HG03064 (cell line): ENCODE data around the gene ACTL8.

Experiments
- ATAC-seq: cut with Tn5 transposase; IDR thresholded peaks from one replicate; pipeline ENCODE4 v1.9.1; 2021; ENCODE audit warnings: low read depth; ENCODE audit not compliant: unreplicated experiment

The ACTL8 gene

DNA sequence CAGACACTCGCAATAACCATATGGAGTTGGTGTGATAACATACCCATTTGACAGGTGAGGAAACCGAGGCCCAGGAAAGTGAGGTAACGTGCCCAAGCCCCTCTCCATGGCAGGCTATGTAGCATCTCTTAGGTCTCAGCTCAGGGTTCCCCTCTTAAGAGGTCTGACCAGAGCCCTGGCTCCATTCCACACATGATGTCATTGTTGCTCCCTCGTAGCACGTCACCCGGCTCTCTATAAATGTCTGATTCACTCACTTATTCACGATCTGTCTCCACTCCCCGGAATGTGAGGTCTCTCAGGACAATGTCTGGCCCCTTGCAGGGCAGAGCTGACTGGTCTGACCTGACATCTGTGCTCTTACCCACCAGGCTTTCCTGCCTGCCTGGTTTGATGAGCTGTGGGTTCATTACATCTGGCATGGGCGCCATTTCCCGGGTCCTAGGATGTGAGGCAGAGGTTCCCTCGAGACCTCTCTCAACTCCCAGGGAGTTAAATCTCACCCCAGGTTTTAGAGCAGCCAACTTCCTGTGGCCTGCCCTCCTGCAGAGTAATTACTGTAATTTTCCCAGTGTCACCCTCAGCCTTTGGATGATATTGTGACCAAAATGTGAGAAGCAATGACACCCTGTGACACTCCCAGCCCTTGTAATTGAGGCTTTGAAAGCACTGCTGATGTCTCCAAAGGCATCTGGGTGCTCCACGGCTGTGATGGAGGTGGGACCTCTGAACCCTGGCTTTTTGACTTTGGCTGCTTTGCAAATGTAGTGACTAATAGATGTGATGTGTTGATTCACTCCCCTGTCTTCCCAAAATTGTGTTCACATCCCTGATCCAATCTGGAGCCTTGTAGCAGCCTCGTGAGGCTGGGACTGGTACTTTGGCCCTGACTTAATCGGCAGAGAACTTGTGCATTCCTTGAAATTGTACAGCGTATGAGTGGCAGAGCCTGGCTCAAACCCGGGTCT lies 10.6 kb downstream of the ACTL8 start:
- ATAC-seq = no peak

DNA sequence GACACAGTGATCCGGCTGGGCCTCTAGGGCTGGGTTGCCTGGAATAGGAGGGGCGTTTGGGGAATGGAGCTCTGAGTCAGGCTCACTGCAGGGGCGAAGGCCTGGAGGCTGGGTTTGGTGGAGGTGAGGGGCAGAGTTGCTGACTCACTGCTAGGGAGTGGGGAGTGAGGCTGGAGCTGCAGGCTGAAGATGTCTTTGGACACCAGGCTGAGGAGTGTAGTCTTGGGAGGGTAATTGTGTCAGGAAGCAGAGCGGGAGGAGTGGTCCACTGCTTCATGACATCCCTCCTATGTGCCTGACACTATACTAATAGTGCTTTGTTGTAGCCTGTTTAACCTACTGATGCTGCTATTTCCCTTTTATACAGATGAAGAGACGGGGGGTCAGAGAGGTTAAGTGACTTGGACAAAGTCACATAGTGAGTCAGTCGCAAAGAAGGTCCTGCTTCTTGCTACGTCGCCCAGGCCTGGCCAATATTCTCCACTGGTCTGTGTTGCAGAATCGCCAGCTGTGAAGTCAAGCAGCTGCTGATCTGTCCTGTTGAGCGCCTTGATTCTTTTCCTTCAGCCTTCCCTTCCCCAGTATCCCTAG lies 13.6 kb downstream of the ACTL8 start:
- no peak for ATAC-seq

DNA sequence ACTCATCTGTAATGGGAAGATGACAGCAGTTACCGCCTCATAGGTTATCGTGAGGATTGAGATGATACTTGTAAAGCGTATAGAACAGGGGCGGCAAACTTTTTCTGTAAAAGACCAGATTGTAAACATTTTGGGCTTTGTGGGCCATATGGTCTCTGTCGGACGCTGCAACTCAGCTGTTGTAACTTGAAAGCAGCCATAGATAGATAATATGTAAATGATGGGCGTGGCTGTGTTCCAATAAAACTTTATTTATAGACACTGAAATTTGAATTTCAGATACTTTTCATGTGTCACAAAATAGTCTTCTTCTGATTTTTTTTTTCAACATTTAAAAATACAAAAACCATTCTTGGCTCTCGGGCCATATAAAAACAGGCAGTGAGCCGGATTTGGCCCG lies 15.8 kb downstream of the ACTL8 start:
- no peak for ATAC-seq

DNA sequence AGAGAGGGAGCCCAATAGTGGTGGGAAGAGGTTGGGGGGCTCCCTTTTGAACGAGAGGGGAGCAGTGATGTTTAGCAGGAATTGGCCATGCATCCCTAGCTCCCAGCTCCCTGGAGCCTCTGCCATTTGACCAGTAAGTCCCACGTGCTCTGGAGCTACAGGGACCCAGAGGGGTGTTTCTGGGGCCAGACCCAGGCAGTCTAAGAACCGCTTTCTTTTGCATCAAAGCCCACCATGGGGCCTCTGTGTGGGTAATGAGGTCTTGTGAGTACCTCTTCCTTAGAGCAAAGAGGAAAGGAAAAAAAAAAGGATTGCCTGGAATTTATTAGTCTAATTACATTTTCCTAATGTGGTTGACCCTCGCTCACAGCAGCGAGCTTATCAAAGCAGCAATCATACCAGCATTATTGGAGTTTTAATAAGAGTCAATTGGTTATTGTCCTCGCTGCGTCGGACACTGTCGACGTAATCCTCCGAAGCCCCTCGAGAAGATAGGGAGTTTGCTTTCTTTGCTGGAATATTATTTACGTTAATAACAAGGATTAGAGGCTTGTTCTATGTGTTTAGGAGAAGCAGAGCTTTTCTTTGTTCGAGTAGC lies 17.6 kb downstream of the ACTL8 start:
- no peak for ATAC-seq

DNA sequence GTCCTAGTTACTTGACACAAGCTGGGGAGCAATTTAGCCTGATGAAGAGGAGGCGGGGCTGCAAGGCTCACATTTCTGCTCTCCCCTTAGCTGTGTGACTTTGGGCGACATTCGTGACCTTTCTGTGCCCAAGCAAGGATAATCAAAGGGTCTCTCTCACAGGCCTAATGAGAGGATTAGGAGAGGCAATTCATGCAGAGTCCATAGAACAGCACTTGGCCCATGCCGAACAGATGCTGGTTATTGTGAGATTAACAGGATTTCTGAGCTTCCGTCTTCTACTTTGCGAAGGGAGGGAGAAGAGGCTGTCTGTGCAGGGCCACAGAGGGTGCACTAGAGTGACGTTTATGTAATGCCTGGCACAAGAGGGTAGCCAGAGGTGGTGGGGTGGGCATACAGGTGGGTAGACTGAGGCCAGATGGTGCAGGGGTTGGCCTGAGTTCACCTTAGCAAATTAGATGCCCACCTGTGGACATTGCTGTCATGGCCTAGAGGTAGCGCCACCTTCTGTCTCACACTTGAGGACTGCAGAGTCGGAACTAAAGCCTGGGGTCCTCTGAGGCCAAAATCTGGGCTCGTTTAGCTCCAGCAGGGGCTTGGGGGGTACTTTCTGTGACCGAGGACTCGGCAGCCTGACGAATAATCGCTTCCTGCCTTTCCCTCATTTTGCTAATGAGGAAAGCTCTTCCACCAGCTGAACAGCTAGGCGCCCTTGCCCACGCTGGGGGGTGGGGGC lies 18.6 kb downstream of the ACTL8 start:
- no peak for ATAC-seq

DNA sequence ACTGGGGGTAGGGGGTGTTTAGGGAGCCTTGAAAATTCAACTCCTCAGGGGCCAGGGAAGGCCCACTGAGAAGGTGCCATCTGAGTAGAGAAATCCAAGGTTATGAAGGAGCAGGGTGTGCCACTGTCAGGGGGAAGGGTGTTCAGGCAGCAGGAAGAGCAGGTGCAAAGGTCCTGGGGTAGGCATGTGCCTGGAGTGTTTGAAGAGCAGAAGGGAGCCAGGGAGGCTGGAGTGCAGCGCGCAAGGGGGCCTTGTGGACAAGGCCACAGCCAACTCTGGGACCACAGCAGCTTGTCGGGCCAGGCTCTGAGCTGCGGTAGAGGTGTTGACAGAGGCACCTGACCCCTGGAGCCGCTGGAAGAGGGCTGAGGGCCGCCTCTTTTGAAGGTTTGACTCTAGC lies 19.3 kb downstream of the ACTL8 start:
- no peak for ATAC-seq

DNA sequence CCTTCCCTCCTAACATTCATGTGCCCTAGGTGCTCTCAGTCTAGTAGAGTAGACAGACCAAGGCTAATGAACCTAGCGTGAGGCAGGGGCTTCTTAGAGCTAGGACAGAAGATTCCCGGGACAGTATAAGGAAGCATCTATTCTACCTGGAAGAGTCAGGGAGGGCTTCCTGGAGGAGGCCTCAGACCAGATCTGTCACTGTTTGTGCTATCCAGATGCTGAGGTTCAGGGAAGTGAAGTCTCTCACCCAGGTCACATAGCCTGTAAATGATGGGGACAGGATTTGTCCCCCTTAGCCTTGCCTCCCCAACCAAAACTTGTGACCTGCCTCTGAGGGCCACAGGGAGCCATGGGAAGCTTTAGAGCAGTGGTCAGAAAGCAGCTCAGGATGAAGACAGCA lies 20.7 kb downstream of the ACTL8 start:
- ATAC-seq = no peak

DNA sequence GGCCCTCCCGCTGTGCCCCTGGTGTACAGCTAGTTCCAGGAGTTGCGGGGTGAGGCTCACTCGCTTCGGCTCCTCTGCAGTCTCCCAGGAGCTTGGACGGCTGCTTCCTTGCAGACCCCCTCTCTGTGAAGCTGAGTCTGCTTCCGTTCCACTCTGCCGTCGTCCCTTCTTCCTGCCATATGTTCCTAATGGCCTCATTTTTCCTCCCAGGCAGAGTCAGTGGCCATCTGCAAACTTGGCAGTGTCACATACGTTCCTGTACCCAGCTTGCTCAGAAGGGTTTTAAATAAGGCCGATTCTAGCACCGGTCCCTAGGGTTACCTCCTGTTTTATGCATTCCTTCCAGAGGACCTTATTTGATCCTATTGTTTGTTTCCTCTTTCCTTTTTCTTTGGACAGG lies 21.3 kb downstream of the ACTL8 start:
- ATAC-seq = no peak

DNA sequence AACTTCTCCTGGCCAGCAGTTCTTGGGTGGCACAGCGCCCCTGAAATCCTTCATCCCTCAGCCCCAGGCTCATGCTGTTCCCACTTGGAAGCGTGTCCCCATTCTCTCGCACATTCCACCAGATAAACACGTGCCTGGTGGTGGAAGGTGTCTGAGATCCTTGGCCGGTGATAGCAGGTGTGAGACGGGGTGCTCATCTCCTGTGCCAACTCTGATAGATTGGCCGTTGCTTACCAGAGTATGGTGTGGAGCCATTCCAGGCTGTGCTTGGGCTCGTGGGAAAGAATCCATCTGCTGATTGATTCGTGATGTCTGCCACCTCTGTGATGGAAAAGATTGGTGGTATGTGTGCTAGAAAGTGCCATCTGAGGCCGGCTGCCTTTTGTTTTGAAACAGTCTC lies 22.2 kb downstream of the ACTL8 start:
- ATAC-seq = no peak

DNA sequence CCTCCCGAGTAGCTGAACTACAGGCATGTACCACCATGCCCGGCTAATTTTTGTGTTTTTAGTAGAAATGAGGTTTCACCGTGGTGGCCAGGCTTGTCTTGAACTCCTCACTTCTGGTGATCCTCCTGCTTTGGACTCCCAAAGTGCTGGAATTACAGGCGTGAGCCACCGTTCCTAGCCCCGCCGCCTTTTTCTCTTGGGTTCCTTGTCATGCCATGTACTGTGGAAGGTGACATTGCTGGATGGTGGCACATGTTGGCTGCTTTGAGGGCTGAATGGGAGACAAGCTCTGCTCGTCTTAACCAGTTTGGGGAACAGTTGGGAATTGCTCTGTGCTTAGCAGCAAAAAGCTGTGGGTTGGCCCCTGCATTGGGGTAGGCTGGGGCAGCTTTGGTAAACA lies 22.7 kb downstream of the ACTL8 start:
- ATAC-seq = no peak

DNA sequence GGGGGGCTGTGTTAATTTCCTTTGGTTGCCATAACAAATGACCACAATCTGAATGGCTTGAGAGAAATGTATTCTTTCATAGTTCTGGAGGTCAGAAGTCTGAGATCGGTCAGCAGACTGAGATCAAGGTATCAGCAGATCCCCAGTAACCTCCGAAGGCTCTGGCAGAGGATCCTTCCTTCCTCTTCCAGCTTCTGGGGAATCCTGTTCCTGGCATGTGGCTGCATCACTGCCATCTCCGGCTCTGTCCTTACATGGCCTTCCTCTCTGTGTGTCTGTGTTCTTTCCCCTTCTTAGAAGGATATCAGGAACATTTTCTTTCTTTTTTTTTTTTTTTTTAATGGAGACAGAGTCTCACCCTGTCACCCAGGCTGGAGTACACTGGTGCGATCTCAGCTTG lies 25.8 kb downstream of the ACTL8 start:
- ATAC-seq = no peak

DNA sequence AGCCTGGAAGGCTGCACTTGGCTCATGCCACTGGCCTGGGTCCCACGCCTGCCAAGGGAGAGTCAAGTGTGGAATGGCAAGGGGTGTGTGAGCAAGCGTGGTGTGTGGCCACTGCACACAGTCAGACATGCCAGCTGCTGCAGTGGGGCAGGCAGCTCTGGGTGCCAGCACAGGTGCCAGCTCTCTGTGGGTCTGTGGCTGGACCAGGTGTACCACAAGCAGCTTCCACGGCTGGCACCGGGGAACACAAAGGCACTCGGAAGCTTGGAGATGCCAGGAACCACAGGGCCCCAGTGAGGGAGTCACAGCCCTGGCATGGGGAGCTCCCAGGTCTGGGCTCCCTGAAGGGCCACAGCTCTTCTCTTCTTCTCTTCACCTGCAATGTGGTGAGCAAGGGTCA lies 34.8 kb downstream of the ACTL8 start:
- no peak for ATAC-seq

DNA sequence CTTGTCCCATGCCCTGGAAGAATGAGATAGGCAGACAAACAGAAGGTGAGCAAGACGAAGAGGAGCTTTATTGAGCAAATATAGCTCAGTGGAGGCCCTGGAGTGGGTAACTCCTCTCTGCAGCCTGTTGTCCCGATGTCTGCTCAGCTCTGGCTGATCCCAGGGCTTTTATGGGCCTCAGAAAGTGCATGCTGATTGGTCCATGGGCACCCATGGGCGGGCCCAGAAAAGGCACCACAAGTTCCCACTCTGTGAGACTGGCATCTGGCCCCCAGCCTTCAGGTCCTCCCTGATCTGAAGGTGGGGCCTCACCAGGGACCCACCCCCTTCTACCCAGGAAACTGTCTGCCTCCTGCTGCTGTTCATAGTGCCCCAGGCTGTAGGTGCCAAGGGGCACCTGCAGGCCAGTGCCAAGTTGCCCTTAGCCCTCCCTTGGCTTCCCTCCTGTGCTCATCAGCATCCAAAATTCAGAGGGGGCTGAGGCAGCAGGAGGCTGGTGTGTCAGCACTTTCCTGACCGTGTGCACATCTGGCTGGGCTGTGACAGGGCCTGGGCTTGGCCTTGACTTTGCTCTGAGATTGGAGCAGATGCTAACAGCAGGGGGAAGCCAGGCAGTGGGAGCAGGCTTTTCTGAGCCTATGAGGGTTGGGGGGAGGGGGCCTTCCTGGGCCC lies 35.4 kb downstream of the ACTL8 start:
- ATAC-seq = no peak

DNA sequence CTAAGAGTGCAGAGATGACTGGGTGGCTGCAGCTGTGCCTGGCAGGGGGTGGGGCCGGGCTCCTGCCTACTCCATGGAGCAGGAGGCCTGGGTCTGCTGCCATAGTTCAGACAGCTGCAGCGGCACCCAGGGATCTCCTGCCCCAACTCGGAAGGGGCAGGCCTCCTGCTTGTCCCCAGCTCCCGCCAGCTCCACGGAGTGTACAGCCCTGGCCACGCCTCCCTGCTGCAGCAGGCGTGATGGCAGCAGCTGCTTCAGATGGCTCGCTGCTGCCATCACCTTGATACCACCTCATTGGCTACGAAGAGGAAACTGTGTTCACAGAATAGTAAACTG lies 35.9 kb downstream of the ACTL8 start:
- ATAC-seq = no peak

DNA sequence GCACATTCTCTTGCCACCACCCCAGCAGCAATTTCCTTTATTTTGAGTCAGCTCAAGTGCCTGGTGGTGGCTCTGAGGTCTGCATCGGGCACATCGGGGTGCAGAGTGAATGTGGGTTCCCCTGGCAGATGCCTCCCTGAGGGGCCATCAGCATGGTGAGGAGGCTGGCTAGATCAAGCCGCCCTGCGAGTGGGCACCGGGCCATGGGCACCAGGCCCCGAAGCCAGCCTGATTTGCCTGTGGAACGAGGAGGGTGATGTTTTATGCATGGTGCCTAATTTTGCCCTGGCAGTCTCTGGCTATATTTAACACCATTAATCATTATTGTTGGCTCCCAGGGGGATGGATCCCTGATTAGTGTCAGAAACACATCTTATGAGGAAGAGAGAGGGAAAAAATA lies 36.3 kb downstream of the ACTL8 start:
- no peak for ATAC-seq

DNA sequence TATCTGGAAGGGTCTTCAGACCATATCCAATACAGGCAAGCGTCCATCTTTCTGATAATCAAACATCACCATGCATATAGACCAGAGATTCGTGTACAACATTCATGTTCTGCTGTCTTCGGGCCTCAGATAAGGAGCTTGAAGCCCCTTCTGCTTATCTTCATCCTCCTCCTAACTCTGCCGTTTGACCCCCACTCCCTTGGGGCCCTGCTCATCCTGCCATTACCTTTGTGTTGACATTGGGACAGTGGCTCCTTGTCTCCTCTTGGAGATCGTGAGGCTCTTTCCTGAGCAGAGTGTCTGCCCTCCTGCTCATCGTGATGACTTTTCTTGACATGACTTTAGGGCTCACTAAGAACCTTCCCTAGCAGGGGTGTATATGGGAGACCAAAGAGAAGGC lies 37.3 kb downstream of the ACTL8 start:
- no peak for ATAC-seq

DNA sequence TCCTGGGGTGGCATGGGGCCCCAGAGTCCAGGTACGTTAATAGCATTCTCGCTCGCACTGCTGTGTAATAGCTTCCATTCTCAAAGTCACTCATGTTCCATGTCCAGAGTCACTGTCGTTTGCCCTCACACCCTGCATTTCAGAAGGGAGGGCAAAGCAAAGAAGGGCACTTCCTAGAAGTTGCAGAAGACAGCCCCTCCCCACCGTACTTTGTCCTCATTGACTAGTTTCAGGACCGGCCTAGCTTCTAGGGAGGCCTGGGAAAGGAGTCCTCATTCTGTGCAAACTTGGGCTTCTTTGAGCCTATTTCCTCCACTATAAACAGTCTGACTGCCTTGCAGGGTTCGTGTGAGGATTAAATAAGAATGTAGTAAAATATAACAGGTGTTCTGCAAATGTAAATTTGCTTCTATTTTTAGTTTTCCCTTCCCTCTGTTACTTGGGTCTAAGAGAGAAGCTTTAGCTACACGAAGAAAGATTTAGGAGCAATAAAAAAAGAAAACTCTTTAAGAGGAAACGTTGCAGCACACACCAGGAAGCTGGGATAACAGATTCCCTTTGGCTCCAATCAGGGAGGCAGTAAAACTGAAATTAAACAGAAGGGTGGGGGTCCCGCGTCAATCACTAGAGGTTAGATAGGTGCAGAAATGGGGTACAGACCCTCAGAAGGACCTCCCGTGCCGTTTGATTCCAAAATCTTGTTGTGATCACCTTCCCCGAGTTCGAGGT lies 40.1 kb downstream of the ACTL8 start:
- no peak for ATAC-seq

DNA sequence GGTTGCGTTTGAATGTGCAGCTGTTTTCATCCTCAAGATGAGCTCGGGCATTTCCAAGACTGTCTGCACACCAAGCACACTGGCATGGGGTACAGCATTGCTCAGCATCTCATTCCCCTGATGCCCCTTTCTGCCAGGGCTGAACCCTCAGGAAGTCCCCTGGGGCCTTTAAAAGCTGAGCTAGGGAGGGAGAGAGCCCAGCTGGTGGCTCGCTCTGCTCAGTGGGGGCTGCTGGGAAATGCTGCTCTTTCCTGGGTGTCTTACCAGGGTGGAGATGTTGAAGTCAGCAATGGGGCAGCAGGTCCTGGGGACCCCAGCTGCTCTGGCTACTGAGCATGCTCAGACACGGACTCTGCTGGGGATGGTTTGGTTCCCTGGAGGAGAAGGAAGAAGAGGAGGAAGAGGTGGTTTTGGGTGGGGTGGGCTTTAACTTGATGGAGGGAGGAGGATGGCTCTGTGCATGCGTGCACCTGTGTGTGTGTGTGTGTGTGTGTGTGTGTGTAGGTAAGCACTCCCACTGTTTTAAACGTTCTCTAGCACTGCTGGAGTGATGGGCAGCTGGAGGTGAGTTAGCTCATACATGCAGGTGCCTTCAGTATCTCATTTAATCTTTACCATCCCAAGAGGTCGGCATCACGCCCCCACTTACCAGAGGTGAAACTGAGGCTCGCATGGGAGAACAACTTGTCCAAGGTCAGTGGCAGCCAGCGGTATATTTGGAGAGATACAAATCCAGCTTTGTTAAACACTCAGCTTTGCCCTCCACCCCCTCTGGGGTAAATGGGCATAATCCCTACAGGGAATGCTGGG lies 40.9 kb downstream of the ACTL8 start:
- no peak for ATAC-seq

DNA sequence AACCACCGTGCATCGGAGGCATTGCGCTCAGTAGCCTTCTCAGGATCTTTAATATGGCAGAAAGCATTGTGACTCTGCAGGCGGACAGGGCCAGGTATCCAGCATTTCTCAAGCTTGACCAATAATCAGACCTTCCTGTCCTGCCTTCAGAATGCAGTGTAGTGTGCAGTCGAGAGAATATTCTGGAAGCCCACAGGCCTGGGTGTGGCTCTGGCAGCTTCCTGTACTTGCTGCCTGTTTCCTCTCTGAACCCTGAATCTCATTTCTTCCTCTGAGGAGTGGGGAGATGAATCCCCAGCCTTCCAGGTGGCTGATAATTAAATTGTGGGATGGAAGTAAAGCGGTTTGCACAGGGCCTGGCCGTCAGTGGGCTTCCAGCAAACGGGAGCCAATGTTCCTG lies 42.3 kb downstream of the ACTL8 start:
- ATAC-seq = no peak
